Measurements from ENCODE around the gene NRXN3.

The NRXN3 gene

GRCh38 chr14:79820866-79821535 is 1650.8 kb downstream of the NRXN3 start:
- DNase-seq, result no peak

DNA sequence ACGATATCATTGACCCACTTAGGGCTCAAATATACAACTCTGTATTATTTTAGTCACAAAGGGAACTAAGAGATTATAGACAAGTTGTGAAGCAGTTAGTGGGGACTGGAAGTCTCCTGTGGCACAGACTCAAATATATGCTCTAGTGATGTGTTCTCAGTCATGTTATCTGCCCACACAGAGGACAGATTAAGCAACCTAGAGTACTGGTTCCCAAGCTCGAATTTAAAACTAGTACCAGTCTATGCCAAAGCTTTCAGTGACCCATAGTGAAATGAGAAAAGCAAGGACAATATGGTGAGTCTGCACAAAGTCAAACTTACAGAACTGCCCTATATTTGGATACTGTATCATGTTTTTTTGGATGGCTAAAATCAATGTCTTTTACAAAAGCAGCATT is 1651.9 kb downstream of the NRXN3 start:
- DNase-seq, result no peak

- no peak for DNase-seq
Observed at GRCh38 chr14:79825046-79825521, 1654.9 kb downstream of the NRXN3 start.

DNA sequence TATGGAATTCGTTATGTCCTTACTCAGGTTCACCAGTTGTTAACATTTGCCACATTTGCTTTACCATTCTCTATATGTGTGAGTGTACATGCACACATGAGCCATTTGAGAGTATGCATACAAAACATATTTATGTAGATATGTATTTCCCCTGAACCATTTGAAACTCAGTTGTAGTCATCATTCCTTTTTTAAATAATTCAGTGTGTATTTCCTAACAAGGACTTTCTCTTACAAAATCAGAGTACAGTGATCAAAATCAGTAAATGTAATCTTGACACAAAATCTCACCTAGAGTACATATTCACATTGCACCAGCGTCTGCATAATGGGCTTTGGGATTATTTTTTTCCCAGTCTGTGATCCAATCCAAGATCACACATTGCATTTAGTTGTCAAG is 1656.2 kb downstream of the NRXN3 start:
- no peak for DNase-seq

DNA sequence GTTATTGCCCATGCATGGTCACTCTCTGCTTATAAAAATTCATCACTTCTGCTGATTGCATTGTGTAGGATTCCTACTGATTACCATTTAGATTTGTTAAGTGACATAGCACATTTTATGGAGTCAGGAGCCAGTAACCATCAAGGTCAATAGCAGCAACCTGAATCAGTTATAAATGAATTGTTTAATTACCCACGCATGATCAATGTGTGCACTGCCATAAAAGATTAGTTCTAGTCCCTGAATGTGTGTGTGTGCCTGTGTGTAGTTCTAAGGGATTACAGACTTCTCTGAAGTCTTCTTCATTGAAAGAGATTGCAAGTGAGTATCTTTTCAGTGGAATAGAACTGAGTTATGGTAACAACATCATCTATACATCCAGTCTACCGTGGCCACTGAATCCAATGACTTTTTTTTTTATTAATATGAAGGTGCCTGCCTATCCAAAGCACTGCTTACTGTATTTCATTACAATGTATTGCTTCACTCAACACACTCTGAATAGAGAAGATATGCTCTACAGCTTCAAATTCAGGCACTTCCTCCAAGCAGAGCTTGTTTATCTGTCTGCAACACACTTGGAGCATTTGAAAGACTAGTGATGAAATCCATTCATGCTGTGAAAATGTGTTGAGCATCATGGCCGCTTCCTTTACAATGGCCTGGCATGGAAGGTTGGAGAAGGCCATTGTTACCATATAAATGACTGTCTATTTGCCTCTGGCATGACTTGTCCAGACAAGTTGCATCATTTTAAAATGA is 1659.4 kb downstream of the NRXN3 start:
- no peak for DNase-seq

DNA sequence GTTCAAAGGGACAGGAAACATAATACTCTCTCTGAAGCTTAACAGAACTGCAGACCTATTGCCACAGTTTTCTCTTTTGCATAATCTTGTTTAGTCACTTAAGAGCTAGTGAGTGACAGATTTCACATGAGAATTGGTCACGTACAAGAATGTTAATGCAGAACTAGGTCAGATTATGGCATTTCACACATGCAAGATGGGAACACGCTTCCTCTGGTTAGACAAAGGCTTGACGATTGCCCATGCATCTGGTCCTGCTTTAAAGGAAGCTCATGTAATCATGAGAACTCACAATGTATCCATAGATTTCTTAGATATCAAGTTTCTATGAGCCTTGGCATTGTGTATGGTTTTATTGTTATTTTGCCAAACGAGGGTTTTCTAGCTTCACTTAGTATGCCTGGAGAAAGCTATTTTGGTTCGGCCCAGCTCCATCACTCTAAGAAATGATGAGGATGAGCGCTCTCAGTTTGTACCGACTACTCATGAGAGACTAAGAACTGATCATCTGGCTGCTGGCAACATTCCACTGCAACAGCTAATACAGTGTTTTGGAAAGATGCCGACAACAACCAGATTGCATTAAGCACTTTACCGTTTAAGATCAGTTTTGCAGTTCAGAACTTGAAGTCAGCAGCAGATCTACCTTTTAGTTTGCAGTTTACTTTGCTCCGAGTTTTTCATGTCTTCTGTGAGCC is 1661.2 kb downstream of the NRXN3 start:
- no peak for DNase-seq

DNA sequence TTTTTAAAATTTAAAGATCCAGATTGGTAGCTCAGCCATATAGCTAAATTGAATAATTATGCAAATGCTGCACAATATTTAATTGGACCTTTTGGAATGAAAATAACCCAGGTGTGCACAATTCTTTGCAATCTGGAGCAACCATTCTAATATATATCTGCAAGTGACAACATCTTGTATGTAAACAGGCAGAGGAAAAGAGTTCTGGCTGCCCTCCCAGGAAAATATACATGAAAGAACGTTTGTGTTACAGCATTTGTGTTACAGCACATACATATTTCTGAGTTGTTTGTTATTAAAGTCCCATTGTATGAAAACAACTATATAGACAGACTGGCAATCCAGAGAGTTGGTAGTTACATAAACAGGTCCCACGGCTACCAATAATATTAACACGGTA is 1663.6 kb downstream of the NRXN3 start:
- DNase-seq, result no peak

- no peak for DNase-seq
Observed at GRCh38 chr14:79834868-79835267, 1664.7 kb downstream of the NRXN3 start.

DNA sequence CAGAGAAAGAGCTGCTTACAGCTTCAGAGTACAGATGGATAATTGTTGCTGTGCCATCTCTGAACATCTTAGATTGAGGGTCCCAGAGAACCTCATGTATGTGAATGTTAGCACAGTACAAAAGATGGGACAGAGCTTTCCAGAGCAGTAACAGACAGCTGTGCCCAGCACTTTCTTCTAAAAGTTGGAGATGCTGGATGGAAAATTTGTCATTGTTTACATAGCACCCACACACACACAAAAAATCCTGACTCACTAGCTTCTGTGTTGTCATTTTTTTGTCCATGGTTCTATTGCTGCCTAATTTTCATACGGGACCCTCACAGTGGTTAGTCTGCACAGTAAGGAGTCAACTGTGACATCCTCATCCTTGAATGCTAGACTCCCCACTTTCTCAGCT is 1666.4 kb downstream of the NRXN3 start:
- DNase-seq, result no peak

DNA sequence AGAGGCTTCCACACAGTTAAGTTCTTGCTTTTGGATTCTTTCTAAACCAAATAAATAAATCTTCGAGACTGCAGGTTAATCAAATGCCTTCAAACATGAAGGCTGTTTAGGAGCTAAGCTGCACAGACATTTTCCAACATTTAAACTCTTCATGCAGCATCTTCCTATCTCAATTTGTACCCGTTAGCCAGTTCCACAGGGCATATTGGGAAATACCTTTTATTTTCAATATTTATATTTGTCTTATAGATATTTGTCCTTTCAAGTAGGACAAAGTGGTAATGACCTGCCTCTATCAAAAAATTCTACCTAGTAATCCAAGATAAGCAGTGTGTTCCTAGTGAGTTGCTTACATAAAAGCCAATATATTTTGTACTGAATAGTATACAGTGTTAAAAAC is 1667.5 kb downstream of the NRXN3 start:
- DNase-seq, result no peak

GRCh38 chr14:79840103-79840502 is 1669.9 kb downstream of the NRXN3 start:
- no peak for DNase-seq

GRCh38 chr14:79840831-79841230 is 1670.7 kb downstream of the NRXN3 start:
- DNase-seq, result no peak

DNA sequence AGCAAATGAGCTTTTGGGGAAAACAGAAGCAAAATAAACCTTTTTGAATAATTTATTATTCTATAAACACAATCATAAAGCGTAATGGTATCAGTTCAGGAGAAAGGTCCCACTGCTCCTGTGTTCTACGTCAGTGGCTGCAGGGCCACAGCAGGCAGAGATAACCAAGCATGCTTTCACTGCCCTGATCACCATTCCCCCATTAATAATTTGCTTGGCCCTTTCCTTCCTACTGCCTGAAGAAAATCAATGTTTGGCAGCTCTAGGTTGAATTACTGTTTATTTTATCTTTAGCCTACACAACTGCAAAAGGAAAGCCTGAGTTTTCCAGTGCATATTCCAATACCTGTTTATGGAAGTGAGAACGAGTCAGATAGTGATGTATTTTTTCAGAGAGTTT is 1671.3 kb downstream of the NRXN3 start:
- no peak for DNase-seq

GRCh38 chr14:79842270-79842669 is 1672.1 kb downstream of the NRXN3 start:
- DNase-seq, result no peak

- DNase-seq, result no peak
Observed at GRCh38 chr14:79852950-79853744, 1683.0 kb downstream of the NRXN3 start.

GRCh38 chr14:79855789-79856188 is 1685.6 kb downstream of the NRXN3 start:
- DNase-seq, result no peak

GRCh38 chr14:79856381-79856780 is 1686.2 kb downstream of the NRXN3 start:
- DNase-seq, result no peak

DNA sequence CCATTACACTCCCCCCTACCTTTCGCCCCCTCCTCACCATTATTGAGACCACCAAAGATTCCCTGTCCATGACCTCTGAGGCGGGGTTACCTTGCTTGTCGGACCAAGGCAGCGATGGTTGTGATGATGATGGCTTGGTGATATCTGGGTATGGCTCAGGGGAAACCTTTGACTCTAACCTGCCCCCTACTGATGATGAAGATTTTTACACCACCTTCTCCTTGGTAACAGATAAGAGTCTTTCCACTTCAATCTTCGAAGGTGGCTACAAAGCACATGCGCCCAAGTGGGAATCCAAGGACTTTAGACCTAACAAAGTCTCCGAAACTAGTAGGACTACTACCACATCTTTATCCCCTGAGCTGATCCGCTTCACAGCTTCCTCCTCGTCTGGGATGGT is 1690.9 kb downstream of the NRXN3 start:
- no peak for DNase-seq

DNA sequence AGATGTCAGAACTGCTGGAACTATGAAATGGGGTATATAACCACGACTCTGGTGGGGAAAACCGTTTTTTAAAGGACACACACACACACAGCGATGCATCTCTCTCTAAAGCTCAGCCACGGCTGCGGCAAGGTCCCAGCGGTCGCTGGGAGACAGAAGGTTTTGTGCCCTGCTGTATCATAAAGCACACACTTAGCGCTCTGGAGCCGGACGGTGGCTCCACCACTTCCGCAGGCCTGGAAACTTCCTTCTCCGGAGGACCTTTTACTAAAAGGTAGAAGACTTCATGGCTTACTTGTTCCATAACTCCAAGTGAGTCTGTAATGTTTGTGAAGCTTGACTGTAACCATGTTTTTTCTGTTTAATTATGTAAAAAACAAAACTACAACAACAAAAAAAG is 1691.9 kb downstream of the NRXN3 start:
- no peak for DNase-seq

DNA sequence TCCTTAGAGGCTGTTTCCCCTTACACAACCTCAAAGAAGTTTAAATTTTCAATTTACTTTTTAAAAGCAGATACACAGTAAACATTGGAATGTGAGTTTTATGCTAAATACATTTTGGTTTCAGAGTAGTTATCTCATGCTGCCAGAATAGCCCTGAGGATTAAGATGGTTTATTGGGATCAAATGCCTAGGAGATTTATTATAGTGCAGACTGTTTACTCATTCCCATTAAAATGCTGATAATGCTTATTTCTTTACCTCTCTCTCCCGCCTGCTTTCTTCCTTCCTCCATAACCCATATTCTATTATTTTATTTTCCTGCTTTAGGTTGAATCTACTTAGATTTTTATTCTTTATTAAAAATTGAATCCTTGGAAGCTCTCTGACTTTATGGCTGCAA is 1701.0 kb downstream of the NRXN3 start:
- no peak for DNase-seq

DNA sequence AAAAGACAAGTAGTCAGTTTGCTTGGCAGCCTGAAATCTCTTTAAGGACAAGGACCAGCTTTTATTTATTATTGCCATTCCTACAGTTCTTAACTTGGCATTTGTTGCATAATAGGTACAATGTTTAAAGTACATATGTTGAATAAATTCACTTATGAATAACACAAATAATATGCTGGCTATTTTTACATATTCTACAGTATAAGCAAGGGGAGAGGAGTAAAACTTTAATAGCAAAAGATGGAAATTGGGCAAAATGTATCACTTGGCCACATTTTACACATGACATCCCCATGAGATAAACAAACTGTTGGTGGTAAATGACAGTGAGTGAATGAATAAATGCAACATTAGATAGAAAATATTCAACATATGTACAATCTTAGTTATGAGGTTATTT is 1708.1 kb downstream of the NRXN3 start:
- no peak for DNase-seq

GRCh38 chr14:79878785-79879184 is 1708.6 kb downstream of the NRXN3 start:
- no peak for DNase-seq

DNA sequence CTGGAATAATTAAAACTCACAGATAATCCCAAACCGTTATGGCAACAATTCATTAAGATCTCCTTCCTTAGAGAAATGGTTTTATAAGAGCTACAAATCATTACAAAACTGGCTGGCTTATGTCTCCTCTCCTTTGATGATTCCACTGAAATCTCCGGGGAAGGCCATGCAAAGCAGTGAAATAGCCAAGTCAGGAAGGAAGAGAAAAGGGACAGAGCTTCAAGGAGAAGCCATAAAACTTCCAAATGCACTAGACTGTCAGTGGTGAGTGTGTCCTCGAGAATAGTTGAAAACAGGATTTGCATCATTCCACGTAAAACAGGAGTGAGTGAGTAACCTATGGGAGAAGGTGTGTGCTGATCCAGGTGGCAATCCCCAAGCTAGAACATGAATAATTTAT is 1711.1 kb downstream of the NRXN3 start:
- no peak for DNase-seq

All from COR-L47 (cell line).